ENCODE measurements around the gene AKT1S1. TPM values are rescaled to one million over a fixed set of nuclear protein-coding genes. Genes with fewer than 3 reads are reported as not detected.

Gene AKT1S1
- total and polyA plus RNA-seq, 2 of the 13 experiments (the other 11 are each of a cell fraction or from before 2014, with no cell fraction given) = 13.5 to 27.8 TPM

DNA sequence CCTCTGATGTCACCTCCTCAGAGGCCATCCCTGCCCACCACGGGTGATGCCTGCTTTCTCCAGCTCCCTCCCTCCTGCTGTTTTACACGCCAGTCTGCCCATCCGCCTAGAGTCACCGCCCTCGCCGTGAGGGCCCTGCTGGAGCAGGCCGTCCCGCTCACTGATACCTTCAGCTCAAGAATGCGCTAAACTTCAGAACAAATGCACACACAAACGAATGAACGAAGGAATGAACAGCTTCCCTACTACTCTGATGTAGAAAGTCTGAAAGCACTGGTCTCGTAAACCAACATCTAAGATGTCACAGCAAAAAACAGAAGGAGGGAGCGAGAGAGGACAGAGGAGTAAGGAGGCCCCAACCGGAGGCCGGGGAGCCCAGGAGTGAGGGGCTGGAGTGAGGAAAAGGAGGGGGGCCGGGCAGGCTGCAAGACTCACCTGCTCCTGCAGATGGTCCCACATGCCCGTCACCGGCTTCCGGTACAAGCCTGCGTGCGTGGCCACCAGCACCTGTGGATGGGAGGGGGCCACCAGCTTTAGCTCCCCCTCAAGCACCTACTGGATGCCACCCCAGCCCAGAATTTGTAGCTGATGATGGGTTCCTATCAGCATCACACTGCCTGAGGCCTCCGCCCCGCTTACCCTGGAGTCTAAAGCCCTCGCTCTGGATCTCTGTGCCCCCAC lies 13.8 kb downstream of the AKT1S1 start:
- no peak for FAIRE-seq
- peaks cover 6% of the 10 kb centered on the region for H4K20me1 ChIP-seq (ENCODE audit: insufficient read depth, low read length)
- BruUV-seq (replicated peaks) = no TSS peak
- TF ChIP-seq THYN1 (CRISPR knock-in tag; IDR thresholded peaks at IDR 0.05; ENCODE audit: borderline replicate concordance, low read depth) = no peak
- TF ChIP-seq KLF11 (CRISPR knock-in tag; IDR thresholded peaks at IDR 0.05) = no peak
- no peak for TF ChIP-seq MYC (CRISPR knock-in tag; IDR thresholded peaks at IDR 0.05; ENCODE audit: borderline replicate concordance)
- no peak for TF ChIP-seq ZNF850 (CRISPR knock-in tag; conservative IDR thresholded peaks at IDR 0.05)
- TF ChIP-seq ZNF225 (CRISPR knock-in tag; IDR thresholded peaks at IDR 0.05) = no peak
- no peak for TF ChIP-seq ZSCAN31 (CRISPR knock-in tag; IDR thresholded peaks at IDR 0.05; ENCODE audit: low read depth)
- no peak for TF ChIP-seq SMC3 (IDR thresholded peaks at IDR 0.05; ENCODE audit: low read length)
- no peak for TF ChIP-seq HNRNPH1 (optimal IDR thresholded peaks at IDR 0.05; ENCODE audit: low read depth, low read length)
- no peak for TF ChIP-seq RXRB (CRISPR knock-in tag; IDR thresholded peaks at IDR 0.05; ENCODE audit: borderline replicate concordance)
- no peak for TF ChIP-seq ZSCAN9 (CRISPR knock-in tag; IDR thresholded peaks at IDR 0.05; ENCODE audit: borderline replicate concordance)
- TF ChIP-seq, protein P1, sequence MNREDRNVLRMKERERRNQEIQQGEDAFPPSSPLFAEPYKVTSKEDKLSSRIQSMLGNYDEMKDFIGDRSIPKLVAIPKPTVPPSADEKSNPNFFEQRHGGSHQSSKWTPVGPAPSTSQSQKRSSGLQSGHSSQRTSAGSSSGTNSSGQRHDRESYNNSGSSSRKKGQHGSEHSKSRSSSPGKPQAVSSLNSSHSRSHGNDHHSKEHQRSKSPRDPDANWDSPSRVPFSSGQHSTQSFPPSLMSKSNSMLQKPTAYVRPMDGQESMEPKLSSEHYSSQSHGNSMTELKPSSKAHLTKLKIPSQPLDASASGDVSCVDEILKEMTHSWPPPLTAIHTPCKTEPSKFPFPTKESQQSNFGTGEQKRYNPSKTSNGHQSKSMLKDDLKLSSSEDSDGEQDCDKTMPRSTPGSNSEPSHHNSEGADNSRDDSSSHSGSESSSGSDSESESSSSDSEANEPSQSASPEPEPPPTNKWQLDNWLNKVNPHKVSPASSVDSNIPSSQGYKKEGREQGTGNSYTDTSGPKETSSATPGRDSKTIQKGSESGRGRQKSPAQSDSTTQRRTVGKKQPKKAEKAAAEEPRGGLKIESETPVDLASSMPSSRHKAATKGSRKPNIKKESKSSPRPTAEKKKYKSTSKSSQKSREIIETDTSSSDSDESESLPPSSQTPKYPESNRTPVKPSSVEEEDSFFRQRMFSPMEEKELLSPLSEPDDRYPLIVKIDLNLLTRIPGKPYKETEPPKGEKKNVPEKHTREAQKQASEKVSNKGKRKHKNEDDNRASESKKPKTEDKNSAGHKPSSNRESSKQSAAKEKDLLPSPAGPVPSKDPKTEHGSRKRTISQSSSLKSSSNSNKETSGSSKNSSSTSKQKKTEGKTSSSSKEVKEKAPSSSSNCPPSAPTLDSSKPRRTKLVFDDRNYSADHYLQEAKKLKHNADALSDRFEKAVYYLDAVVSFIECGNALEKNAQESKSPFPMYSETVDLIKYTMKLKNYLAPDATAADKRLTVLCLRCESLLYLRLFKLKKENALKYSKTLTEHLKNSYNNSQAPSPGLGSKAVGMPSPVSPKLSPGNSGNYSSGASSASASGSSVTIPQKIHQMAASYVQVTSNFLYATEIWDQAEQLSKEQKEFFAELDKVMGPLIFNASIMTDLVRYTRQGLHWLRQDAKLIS (CRISPR knock-in tag; IDR thresholded peaks at IDR 0.05) = no peak
- TF ChIP-seq, protein P2, sequence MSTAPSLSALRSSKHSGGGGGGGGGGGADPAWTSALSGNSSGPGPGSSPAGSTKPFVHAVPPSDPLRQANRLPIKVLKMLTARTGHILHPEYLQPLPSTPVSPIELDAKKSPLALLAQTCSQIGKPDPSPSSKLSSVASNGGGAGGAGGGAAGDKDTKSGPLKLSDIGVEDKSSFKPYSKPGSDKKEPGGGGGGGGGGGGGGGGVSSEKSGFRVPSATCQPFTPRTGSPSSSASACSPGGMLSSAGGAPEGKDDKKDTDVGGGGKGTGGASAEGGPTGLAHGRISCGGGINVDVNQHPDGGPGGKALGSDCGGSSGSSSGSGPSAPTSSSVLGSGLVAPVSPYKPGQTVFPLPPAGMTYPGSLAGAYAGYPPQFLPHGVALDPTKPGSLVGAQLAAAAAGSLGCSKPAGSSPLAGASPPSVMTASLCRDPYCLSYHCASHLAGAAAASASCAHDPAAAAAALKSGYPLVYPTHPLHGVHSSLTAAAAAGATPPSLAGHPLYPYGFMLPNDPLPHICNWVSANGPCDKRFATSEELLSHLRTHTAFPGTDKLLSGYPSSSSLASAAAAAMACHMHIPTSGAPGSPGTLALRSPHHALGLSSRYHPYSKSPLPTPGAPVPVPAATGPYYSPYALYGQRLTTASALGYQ (CRISPR knock-in tag; IDR thresholded peaks at IDR 0.05) = no peak
- no peak for TF ChIP-seq SMAD1 (CRISPR knock-in tag; IDR thresholded peaks at IDR 0.05; ENCODE audit: borderline replicate concordance, low read depth)
- TF ChIP-seq, protein P3, sequence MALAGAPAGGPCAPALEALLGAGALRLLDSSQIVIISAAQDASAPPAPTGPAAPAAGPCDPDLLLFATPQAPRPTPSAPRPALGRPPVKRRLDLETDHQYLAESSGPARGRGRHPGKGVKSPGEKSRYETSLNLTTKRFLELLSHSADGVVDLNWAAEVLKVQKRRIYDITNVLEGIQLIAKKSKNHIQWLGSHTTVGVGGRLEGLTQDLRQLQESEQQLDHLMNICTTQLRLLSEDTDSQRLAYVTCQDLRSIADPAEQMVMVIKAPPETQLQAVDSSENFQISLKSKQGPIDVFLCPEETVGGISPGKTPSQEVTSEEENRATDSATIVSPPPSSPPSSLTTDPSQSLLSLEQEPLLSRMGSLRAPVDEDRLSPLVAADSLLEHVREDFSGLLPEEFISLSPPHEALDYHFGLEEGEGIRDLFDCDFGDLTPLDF (CRISPR knock-in tag; IDR thresholded peaks at IDR 0.05) = no peak
- no peak for TF ChIP-seq ZNF264 (CRISPR knock-in tag; IDR thresholded peaks at IDR 0.05)
- no peak for TF ChIP-seq ASH2L (IDR thresholded peaks at IDR 0.05; ENCODE audit: insufficient read length, low read depth, low read length)

More for the DNA sequence above, 13.8 kb downstream of the AKT1S1 start:
- Histone ChIP-seq H3K4me3 (replicated peaks in 1 of 3; ENCODE audit: insufficient read depth in 1 of 3, low read depth in 2 of 3, low read length in 3 of 3) (no peak overlapping the region), H3K79me2 (ENCODE audit: insufficient read depth, low read length) (peaks cover 16% of the 10 kb centered on the region), H3K4me2 (ENCODE audit: low read depth, low read length) (no peak overlapping the region), H3K9me3 (ENCODE audit: low read length) (no peaks in the 10 kb centered on the region), H2AFZ (ENCODE audit: low read length) (no peak overlapping the region), H3K27ac (ENCODE audit: extremely low read length, insufficient read depth, low read length) (no peak overlapping the region), H3K9ac (ENCODE audit: insufficient read depth, low read depth, low read length) (no peak overlapping the region), H3K4me1 (ENCODE audit: insufficient read depth, low read length) (peaks cover 36% of the 10 kb centered on the region), H3K36me3 (replicated peaks in 1 of 2; ENCODE audit: control insufficient read depth in 1 of 2, insufficient read depth in 2 of 2, low read length in 2 of 2) (peaks cover 19 to 45% of the 10 kb centered on the region in 2 experiments), H3K27me3 (ENCODE audit: control insufficient read depth in 1 of 2, insufficient read depth in 2 of 2, low read length in 2 of 2) (no peaks in the 10 kb centered on the region; a peak in 1 of 5 replicates)
- ChIA-PET CTCF (ENCODE audit: low intra/inter-chr PET ratio, low total read pairs) (no interaction called here), POLR2A (interaction anchor here (1.0 to 2.4 kb wide), 2 partner anchors 12 to 13 kb away, joined by 3 to 24 read pairs; partner anchors contain the start of gene PTOV1)
- in situ Hi-C loops (cut with HindIII; ENCODE audit: extremely low pct_ligation_motif_present, low pct_unique_long_range_greater_than_20kb) (no loop called here), intact Hi-C loops (cut with micrococcal nuclease; ENCODE audit: unreplicated experiment) (no loop called here)
- ATAC-seq = no peak
- WGBS (ENCODE audit: low lambda C conversion rate) = 94% methylated on average over 21 of the region's 24 CpGs
- no peak for DNase-seq (ENCODE audit: low spot score)
